ENCODE data around the gene ZFAND3. TPM values are rescaled to one million over a fixed set of nuclear protein-coding genes. Genes with fewer than 3 reads are reported as not detected.

Gene ZFAND3
- total RNA-seq, 1 experiment from 2014 or later = 47.2 TPM

GRCh38 chr6:37798436-37799262, 20.9 kb upstream of the ZFAND3 start:
- H3K27me3 ChIP-seq (ENCODE audit: insufficient read depth, low read length) = peaks cover 3% of the 10 kb centered on the region; the same call in 1 of the 2 replicates
- BruUV-seq (replicated peaks) = no TSS peak
- H3K9me2 ChIP-seq (ENCODE audit: insufficient read depth) = no peaks in the 10 kb centered on the region; the same call in 1 of the 2 replicates
- H3K36me3 ChIP-seq (ENCODE audit: control insufficient read depth in 1 of 2, insufficient read depth in 2 of 2, low read length in 2 of 2) = no peaks in the 10 kb centered on the region
- H2AFZ ChIP-seq (ENCODE audit: low read depth, low read length, poor library complexity, severe bottlenecking) = no peak overlapping the region
- no peaks in the 10 kb centered on the region for H4K20me1 ChIP-seq (ENCODE audit: insufficient read depth)
- no peak for DNase-seq (ENCODE audit: low read depth, low spot score)
- ATAC-seq = no peak
- no peak overlapping the region for H3K4me2 ChIP-seq (ENCODE audit: low read length)
- no peaks in the 10 kb centered on the region for H3K9me3 ChIP-seq (ENCODE audit: control insufficient read depth in 1 of 2, insufficient read depth in 1 of 2, low read depth in 1 of 2, low read length in 2 of 2)
- no peak overlapping the region for H3K4me3 ChIP-seq (replicated peaks in 1 of 2; ENCODE audit: low read depth in 1 of 2, low read length in 2 of 2)
- H3K27ac ChIP-seq (ENCODE audit: low read depth, low read length) = no peak overlapping the region
- TF ChIP-seq SIN3A (IDR thresholded peaks at IDR 0.05; ENCODE audit: low read depth) = no peak
- TF ChIP-seq POLR2AphosphoS5 (IDR thresholded peaks at IDR 0.05; ENCODE audit: low read depth, low read length) = no peak
- TF ChIP-seq TCF7L2 (IDR thresholded peaks at IDR 0.05; ENCODE audit: borderline replicate concordance, extremely low read depth, insufficient read depth, insufficient read length) = no peak
- no peak for TF ChIP-seq CEBPB (IDR thresholded peaks at IDR 0.05; ENCODE audit: low read depth)
- no peak for TF ChIP-seq ELF1 (IDR thresholded peaks at IDR 0.05; ENCODE audit: borderline replicate concordance, low read depth)
- TF ChIP-seq ATF3 (IDR thresholded peaks at IDR 0.05) = no peak
- TF ChIP-seq, protein P1, sequence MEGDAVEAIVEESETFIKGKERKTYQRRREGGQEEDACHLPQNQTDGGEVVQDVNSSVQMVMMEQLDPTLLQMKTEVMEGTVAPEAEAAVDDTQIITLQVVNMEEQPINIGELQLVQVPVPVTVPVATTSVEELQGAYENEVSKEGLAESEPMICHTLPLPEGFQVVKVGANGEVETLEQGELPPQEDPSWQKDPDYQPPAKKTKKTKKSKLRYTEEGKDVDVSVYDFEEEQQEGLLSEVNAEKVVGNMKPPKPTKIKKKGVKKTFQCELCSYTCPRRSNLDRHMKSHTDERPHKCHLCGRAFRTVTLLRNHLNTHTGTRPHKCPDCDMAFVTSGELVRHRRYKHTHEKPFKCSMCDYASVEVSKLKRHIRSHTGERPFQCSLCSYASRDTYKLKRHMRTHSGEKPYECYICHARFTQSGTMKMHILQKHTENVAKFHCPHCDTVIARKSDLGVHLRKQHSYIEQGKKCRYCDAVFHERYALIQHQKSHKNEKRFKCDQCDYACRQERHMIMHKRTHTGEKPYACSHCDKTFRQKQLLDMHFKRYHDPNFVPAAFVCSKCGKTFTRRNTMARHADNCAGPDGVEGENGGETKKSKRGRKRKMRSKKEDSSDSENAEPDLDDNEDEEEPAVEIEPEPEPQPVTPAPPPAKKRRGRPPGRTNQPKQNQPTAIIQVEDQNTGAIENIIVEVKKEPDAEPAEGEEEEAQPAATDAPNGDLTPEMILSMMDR (IDR thresholded peaks at IDR 0.05 in 2 of 3, conservative IDR thresholded peaks at IDR 0.05 in 1 of 3; ENCODE audit: borderline replicate concordance in 1 of 3, insufficient read depth in 1 of 3, low read depth in 2 of 3, low read length in 2 of 3) = no peak
- no peak for TF ChIP-seq SRF (IDR thresholded peaks at IDR 0.05; ENCODE audit: low read depth)
- no peak for TF ChIP-seq RAD21 (IDR thresholded peaks at IDR 0.05; ENCODE audit: low read depth)
- TF ChIP-seq FOSL1 (IDR thresholded peaks at IDR 0.05; ENCODE audit: low read depth) = no peak
- TF ChIP-seq, protein P2, sequence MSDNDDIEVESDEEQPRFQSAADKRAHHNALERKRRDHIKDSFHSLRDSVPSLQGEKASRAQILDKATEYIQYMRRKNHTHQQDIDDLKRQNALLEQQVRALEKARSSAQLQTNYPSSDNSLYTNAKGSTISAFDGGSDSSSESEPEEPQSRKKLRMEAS (IDR thresholded peaks at IDR 0.05) = no peak
- TF ChIP-seq JUND (IDR thresholded peaks at IDR 0.05) = no peak
- intact Hi-C loops (cut with micrococcal nuclease) = no loop called here
- H3K9ac ChIP-seq (ENCODE audit: low read length) = no peak overlapping the region
- POLR2A ChIA-PET = no interaction called here
- H3K79me2 ChIP-seq (ENCODE audit: insufficient read depth, low read length) = no peaks in the 10 kb centered on the region
- CTCF ChIA-PET = no interaction called here
- H3K4me1 ChIP-seq (ENCODE audit: control insufficient read depth in 1 of 2, insufficient read depth in 2 of 2, low read length in 2 of 2) = peaks cover 2 to 8% of the 10 kb centered on the region in 2 experiments; a peak in 3 of 4 replicates
- RAD21 ChIA-PET (ENCODE audit: low non-redundant PET in 1 of 2, low total read pairs in 2 of 2, uncharacterized antibody in 2 of 2, unreplicated experiment in 2 of 2) = no interaction called here
